Sigmoid colon (tissue), 7 donors: ENCODE results near the gene G6PD. TPM values are rescaled to one million over a fixed set of nuclear protein-coding genes. Genes with fewer than 3 reads are reported as not detected.

Source experiments
- DNase-seq: peaks from one replicate; pipeline ENCODE4 v3.0.0-alpha.2; 2019
- H3K27ac ChIP-seq, 4 donors: fragments of 200-600 bp; sonication (generic); one replicate each; pipeline ENCODE4 v1.5.1; 2016 to 2019; ENCODE audit warnings: mild to moderate bottlenecking in 1 of 4
- H3K27me3 ChIP-seq, 3 donors: fragments of 200-600 bp; sonication (generic); one replicate each; pipeline ENCODE4 v1.5.1; 2019; ENCODE audit warnings: mild to moderate bottlenecking in 1 of 3
- H3K36me3 ChIP-seq, 4 donors: fragments of 200-600 bp; sonication (generic); one replicate each; pipeline ENCODE4 v1.5.1; 2016 to 2019
- H3K4me1 ChIP-seq, 4 donors: fragments of 200-600 bp; sonication (generic); one replicate each; pipeline ENCODE4 v1.5.1; 2017 to 2019
- H3K4me3 ChIP-seq, 4 donors: fragments of 200-600 bp; sonication (generic); one replicate each; pipeline ENCODE4 v1.5.1; 2017 to 2019; ENCODE audit warnings: mild to moderate bottlenecking in 2 of 4, moderate library complexity in 1 of 4
- H3K9me3 ChIP-seq, 4 donors: fragments of 200-600 bp in 3 of 4; sonication (generic) in 3 of 4; one replicate each; pipeline versions ENCODE4 v1.5.1 to v1.6.1; 2013 to 2019
- EP300 ChIP-seq, 4 donors: sonication (generic); formaldehyde crosslinking; IDR thresholded peaks; one replicate each; pipeline ENCODE4 v1.6.1; 2017; ENCODE audit warnings: antibody characterized with exemption in 4 of 4
- POLR2A ChIP-seq, 2 donors: fragments of 450-650 bp; IDR thresholded peaks; one replicate each; pipeline ENCODE4 v1.6.1; 2016; ENCODE audit warnings: antibody characterized with exemption in 2 of 2, mild to moderate bottlenecking in 2 of 2, moderate library complexity in 2 of 2
- POLR2AphosphoS5 ChIP-seq, 4 donors: sonication (generic); formaldehyde crosslinking; IDR thresholded peaks; one replicate each; pipeline ENCODE4 v1.6.1; 2017; ENCODE audit warnings: antibody characterized with exemption in 4 of 4
- WGBS, 2 donors: extraction: QIAGEN DNeasy Blood & Tissue Kit; methylation state at CpG; one replicate each; pipeline ENCODE4 v1.1.7; 2013; 5-methylcytosine and 5-hydroxymethylcytosine counted together
- intact Hi-C: fragments of 100-400 bp; cut with DNase I; formaldehyde crosslinking; loops from one replicate; pipeline ENCODE4 v1.15.1; 2023
- polyA plus RNA-seq, 3 donors: library from polyadenylated mRNA; stranded (reverse); fragments of 200-250 nt; gene quantifications; one replicate each; pipeline ENCODE4 v1.2.3, GENCODE V29; 2013
- total RNA-seq, 4 donors: library from RNA; depleted of rRNA; stranded (reverse); fragments of >200 nt; gene quantifications; one replicate each; pipeline ENCODE4 v1.1.0, GENCODE V29; 2016
- TF ChIP-seq, protein P1 (sequence below), 4 experiments: fragments of 450-650 bp in 3 of 4; fragments of 200-600 bp in 1 of 4; IDR thresholded peaks; one replicate each; pipeline ENCODE4 v1.5.1; 2016 to 2019; ENCODE audit warnings: antibody characterized with exemption in 4 of 4, mild to moderate bottlenecking in 3 of 4, moderate library complexity in 2 of 4
- donor health status: healthy with polysubstance abuse.
- donor health status: Bipolar disorder and iron deficiency.
- donor health status: healthy.

G6PD gene
- total and polyA plus RNA-seq, 7 donors = 9.0 to 34.6 (median 18.2) TPM

DNA sequence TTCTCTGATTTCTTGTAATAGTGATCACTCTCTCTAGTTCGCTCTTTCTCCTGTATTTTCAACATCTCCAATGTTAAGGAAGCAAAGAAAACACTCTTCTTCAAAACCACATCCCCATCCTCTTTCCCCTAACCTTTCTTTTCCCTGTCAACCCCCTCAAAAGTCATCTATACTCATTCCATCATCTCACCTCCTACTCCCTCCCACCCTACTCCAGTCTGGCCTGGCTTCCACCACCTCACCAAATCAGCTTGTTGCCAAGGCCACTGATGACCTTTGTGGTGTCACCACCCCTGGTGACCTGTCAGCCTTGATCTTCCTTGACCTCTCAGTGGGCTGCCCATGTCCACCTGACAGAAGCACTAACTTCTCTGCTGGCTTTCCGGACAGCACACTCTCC lies 32.9 kb downstream of the G6PD start:
- H3K27me3 ChIP-seq = no peaks in the 10 kb centered on the region
- no peaks in the 10 kb centered on the region for H3K9me3 ChIP-seq
- WGBS, 2 donors = 95 to 99% methylated on average over 2 of the region's 2 CpGs
- H3K27ac ChIP-seq = no peak overlapping the region
- no peak overlapping the region for H3K4me3 ChIP-seq
- no peak for DNase-seq
- H3K36me3 ChIP-seq = peaks cover 0 to 6% (median 0%) of the 10 kb centered on the region in 4 donors
- peaks cover 0 to 24% (median 17%) of the 10 kb centered on the region in 4 donors for H3K4me1 ChIP-seq
- intact Hi-C loops = no loop called here
- TF ChIP-seq, protein P1, sequence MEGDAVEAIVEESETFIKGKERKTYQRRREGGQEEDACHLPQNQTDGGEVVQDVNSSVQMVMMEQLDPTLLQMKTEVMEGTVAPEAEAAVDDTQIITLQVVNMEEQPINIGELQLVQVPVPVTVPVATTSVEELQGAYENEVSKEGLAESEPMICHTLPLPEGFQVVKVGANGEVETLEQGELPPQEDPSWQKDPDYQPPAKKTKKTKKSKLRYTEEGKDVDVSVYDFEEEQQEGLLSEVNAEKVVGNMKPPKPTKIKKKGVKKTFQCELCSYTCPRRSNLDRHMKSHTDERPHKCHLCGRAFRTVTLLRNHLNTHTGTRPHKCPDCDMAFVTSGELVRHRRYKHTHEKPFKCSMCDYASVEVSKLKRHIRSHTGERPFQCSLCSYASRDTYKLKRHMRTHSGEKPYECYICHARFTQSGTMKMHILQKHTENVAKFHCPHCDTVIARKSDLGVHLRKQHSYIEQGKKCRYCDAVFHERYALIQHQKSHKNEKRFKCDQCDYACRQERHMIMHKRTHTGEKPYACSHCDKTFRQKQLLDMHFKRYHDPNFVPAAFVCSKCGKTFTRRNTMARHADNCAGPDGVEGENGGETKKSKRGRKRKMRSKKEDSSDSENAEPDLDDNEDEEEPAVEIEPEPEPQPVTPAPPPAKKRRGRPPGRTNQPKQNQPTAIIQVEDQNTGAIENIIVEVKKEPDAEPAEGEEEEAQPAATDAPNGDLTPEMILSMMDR (IDR thresholded peaks at IDR 0.05) = no peak
- TF ChIP-seq EP300 (IDR thresholded peaks at IDR 0.05) = no peak
- TF ChIP-seq POLR2AphosphoS5 (IDR thresholded peaks at IDR 0.05) = no peak
- no peak for TF ChIP-seq POLR2A (IDR thresholded peaks at IDR 0.05)

DNA sequence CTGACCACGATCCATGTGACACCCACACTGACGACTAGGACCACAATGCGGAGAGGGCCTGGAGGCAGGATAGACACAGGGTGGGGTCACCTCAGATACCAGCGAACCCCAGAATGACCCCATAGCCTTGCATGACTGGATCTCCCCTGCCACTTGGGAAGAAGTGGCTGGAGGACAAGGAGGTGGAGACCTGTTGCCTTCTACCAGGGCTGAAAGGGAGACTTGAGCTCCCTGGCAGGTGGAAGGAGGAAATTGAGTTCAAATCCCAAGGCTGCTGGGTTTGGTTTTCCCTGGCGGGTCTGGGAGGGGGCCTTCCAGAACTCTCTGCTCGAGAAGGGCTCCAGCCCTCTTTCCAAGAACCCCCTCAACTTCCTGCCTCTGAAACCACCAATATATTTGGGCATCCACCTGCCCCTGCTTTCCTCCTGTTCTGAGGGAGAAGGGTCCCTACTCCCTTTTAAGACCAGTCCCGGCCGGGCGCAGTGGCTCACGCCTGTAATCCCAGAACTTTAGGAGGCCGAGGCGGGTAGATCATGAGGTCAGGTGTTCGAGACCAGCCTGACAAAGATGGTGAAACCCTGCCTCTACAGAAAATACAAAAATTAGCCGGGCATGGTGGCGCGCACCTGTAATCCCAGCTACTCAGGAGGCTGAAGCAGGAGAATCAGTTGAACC lies 33.6 kb downstream of the G6PD start:
- Histone ChIP-seq H3K27me3 (no peaks in the 10 kb centered on the region), H3K9me3 (no peaks in the 10 kb centered on the region), H3K27ac (no peak overlapping the region), H3K4me1 (peaks cover 0 to 22% (median 16%) of the 10 kb centered on the region in 4 donors), H3K4me3 (no peak overlapping the region), H3K36me3 (peaks cover 0 to 7% (median 0%) of the 10 kb centered on the region in 4 donors)
- WGBS, 2 donors = 94 to 96% methylated on average over 16 of the region's 16 CpGs
- TF ChIP-seq, protein P1 (IDR thresholded peaks at IDR 0.05) = no peak
- TF ChIP-seq POLR2A (IDR thresholded peaks at IDR 0.05) = no peak
- TF ChIP-seq POLR2AphosphoS5 (IDR thresholded peaks at IDR 0.05) = no peak
- no peak for TF ChIP-seq EP300 (IDR thresholded peaks at IDR 0.05)
- intact Hi-C loops = no loop called here
- DNase-seq = no peak

DNA sequence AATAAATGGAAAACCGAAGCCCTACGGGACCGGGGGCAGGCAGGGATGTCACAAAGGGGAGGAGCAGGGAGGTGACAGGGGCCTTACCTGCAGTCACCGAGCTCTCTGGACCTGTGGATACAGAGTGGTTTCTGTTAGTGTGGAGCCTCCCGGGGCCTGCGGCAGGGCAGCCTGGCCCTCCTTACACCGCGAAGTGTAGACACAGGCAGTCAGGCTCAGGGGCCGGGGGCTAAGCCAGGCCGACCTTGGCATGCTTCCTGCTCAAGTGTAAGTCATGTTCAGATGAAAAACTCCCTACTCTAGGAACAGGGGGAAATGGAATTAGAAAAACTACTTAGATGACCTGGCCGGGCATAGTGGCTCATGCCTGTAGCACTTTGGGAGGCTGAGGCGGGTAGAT lies 34.9 kb downstream of the G6PD start:
- Histone ChIP-seq H3K9me3 (no peaks in the 10 kb centered on the region), H3K36me3 (peaks cover 0 to 19% (median 0%) of the 10 kb centered on the region in 4 donors), H3K4me3 (no peak overlapping the region), H3K27me3 (no peaks in the 10 kb centered on the region), H3K4me1 (peaks cover 0 to 10% (median 5%) of the 10 kb centered on the region in 4 donors), H3K27ac (no peak overlapping the region)
- DNase-seq = no peak
- intact Hi-C loops = no loop called here
- WGBS, 2 donors = 75 to 91% methylated on average over 12 of the region's 12 CpGs
- TF ChIP-seq POLR2AphosphoS5 (IDR thresholded peaks at IDR 0.05) (no peak), EP300 (IDR thresholded peaks at IDR 0.05) (no peak), POLR2A (IDR thresholded peaks at IDR 0.05) (no peak)
- TF ChIP-seq, protein P1 (IDR thresholded peaks at IDR 0.05) = no peak

DNA sequence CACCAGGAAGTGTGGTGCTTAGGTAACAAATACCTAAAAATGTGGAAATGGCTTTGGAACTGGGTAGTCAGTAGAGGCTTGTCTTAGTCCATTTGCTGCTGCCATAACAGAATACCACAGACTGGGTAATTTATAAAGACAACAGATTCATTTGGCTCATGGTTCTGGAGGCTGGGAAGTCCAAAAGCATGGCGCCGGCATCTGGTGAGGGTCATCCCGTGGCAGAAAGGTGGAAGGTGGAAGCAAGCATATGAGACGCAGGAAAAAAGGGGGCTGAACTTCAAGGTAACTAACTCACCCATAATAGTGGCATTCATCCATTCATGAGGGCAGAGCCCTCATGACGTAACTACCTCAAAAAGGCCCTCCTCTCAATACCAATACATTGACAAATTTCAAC lies 37.2 kb downstream of the G6PD start:
- Histone ChIP-seq H3K27ac (no peak overlapping the region), H3K9me3 (no peaks in the 10 kb centered on the region), H3K4me3 (no peak overlapping the region), H3K36me3 (peaks cover 0 to 38% (median 0%) of the 10 kb centered on the region in 4 donors), H3K27me3 (no peaks in the 10 kb centered on the region), H3K4me1 (no peaks in the 10 kb centered on the region)
- 93 to 97% methylated on average over 5 of the region's 5 CpGs for WGBS, 2 donors
- intact Hi-C loops = no loop called here
- DNase-seq = no peak
- no peak for TF ChIP-seq POLR2AphosphoS5 (IDR thresholded peaks at IDR 0.05)
- no peak for TF ChIP-seq EP300 (IDR thresholded peaks at IDR 0.05)
- TF ChIP-seq POLR2A (IDR thresholded peaks at IDR 0.05) = no peak
- TF ChIP-seq, protein P1 (IDR thresholded peaks at IDR 0.05) = no peak

DNA sequence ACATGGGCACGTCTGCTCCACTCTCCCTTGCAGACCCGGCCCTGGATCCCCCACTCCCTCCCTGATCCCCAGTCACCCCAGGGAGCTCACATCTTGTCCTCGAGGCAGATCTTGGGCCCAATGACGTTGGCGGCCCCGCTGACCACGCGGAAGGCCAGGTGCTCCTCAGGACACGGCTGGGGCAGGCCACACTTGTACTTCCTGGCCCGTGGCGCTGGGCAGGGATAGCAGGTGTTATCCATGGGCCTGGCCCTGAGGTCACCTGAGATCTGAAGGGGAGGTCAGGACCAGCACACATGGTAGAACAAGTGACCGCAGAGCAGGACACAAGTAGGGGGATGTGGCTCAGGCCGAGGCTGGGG lies 38.3 kb downstream of the G6PD start:
- Histone ChIP-seq H3K27ac (no peak overlapping the region), H3K9me3 (no peaks in the 10 kb centered on the region), H3K4me3 (no peak overlapping the region), H3K27me3 (no peaks in the 10 kb centered on the region), H3K4me1 (no peaks in the 10 kb centered on the region), H3K36me3 (peaks cover 0 to 38% (median 0%) of the 10 kb centered on the region in 4 donors)
- TF ChIP-seq, protein P1 (IDR thresholded peaks at IDR 0.05) = no peak
- TF ChIP-seq POLR2A (IDR thresholded peaks at IDR 0.05) = no peak
- TF ChIP-seq POLR2AphosphoS5 (IDR thresholded peaks at IDR 0.05) = no peak
- no peak for TF ChIP-seq EP300 (IDR thresholded peaks at IDR 0.05)
- intact Hi-C loops = no loop called here
- 92 to 93% methylated on average over 13 of the region's 13 CpGs for WGBS, 2 donors
- DNase-seq = no peak
